Neural progenitor cell (in vitro differentiated cells): ENCODE data around the gene ZXDC.

ENCODE experiments used
- CTCF ChIP-seq: fragments of 200-600 bp; sonication (generic); IDR thresholded peaks from 2 replicates; pipeline ENCODE4 v1.5.1; 2017; ENCODE audit warnings: antibody characterized with exemption, mild to moderate bottlenecking
- EZH2 ChIP-seq: fragments of 200-600 bp; sonication (generic); IDR thresholded peaks from 2 replicates; pipeline ENCODE4 v1.6.1; 2017; ENCODE audit warnings: antibody characterized with exemption, mild to moderate bottlenecking, moderate library complexity

GRCh38 chr3:126477061-126477380, 1.3 kb upstream of the ZXDC start:
- TF ChIP-seq CTCF (no peak), EZH2 (no peak)
